H9 (cell line): ENCODE data around the gene FOXC2. TPM values are rescaled to one million over a fixed set of nuclear protein-coding genes. Genes with fewer than 3 reads are reported as not detected.

Experiments used
- DNase-seq: peaks from one replicate; pipeline ENCODE4 v3.0.0-alpha.2; 2017
- H2AFZ ChIP-seq: one replicate; pipeline ENCODE4 v1.6.1; 2013; ENCODE audit warnings: mild to moderate bottlenecking, low read length, control low read depth, moderate library complexity
- H2AK5ac ChIP-seq: 2 replicates; pipeline ENCODE4 v1.6.1; 2013; ENCODE audit warnings: low read length, control low read depth, mixed read lengths; ENCODE audit not compliant: insufficient read length
- H2BK120ac ChIP-seq: one replicate; pipeline ENCODE4 v1.6.1; 2013; ENCODE audit warnings: low read depth, mild to moderate bottlenecking, low read length, control low read depth, inconsistent platforms; ENCODE audit not compliant: poor library complexity, severe bottlenecking
- H2BK12ac ChIP-seq: 2 replicates; pipeline ENCODE4 v1.6.1; 2013; ENCODE audit warnings: low read length, control low read depth, mixed read lengths, low read depth; ENCODE audit not compliant: insufficient read length
- H2BK15ac ChIP-seq: 2 replicates; pipeline ENCODE4 v1.6.1; 2013; ENCODE audit warnings: low read depth, low read length, control low read depth
- H2BK20ac ChIP-seq: one replicate; pipeline ENCODE4 v1.6.1; 2013; ENCODE audit warnings: low read depth, mild to moderate bottlenecking, low read length, control low read depth, inconsistent platforms; ENCODE audit not compliant: poor library complexity, severe bottlenecking
- H2BK5ac ChIP-seq: 2 replicates; pipeline ENCODE4 v1.6.1; 2013; ENCODE audit warnings: low read length, control low read depth, mixed read lengths; ENCODE audit not compliant: insufficient read length
- H3K14ac ChIP-seq: 2 replicates; pipeline ENCODE4 v1.6.1; 2013; ENCODE audit warnings: low read length, control low read depth; ENCODE audit not compliant: insufficient read depth
- H3K18ac ChIP-seq: 2 replicates; pipeline ENCODE4 v1.6.1; 2013; ENCODE audit warnings: low read depth, mild to moderate bottlenecking, mixed read lengths, low read length, control low read depth; ENCODE audit not compliant: insufficient read length
- H3K23ac ChIP-seq: 2 replicates; pipeline ENCODE4 v1.6.1; 2013; ENCODE audit warnings: low read length, control low read depth, mixed read lengths, low read depth; ENCODE audit not compliant: insufficient read length
- H3K23me2 ChIP-seq: 2 replicates; pipeline ENCODE4 v1.6.1; 2013; ENCODE audit warnings: low read depth, mild to moderate bottlenecking, mixed read lengths, low read length, control low read depth; ENCODE audit not compliant: insufficient read length, poor library complexity, severe bottlenecking
- H3K27ac ChIP-seq: 2 replicates; pipeline ENCODE4 v1.5.1; 2013; ENCODE audit warnings: low read length, control low read depth, mixed read lengths, low read depth; ENCODE audit not compliant: insufficient read length
- H3K27me3 ChIP-seq: 2 replicates; pipeline ENCODE4 v1.6.1; 2013; ENCODE audit warnings: low read length, control low read depth, inconsistent platforms; ENCODE audit not compliant: insufficient read depth
- H3K4ac ChIP-seq: 2 replicates; pipeline ENCODE4 v1.6.1; 2013; ENCODE audit warnings: low read depth, mild to moderate bottlenecking, control low read depth, inconsistent platforms, low read length, moderate library complexity
- H3K4me1 ChIP-seq: 2 replicates; pipeline ENCODE4 v1.6.1; 2013; ENCODE audit warnings: low read length, control low read depth, inconsistent platforms; ENCODE audit not compliant: insufficient read depth
- H3K4me2 ChIP-seq: 2 replicates; pipeline ENCODE4 v1.6.1; 2013; ENCODE audit warnings: low read length, control low read depth, mixed read lengths; ENCODE audit not compliant: insufficient read length, insufficient read depth
- H3K56ac ChIP-seq: 2 replicates; pipeline ENCODE4 v1.6.1; 2013; ENCODE audit warnings: low read depth, mild to moderate bottlenecking, mixed read lengths, low read length, control low read depth; ENCODE audit not compliant: insufficient read length
- H3K79me1 ChIP-seq: 2 replicates; pipeline ENCODE4 v1.6.1; 2013; ENCODE audit warnings: low read depth, mild to moderate bottlenecking, moderate library complexity, low read length, control low read depth, inconsistent platforms; ENCODE audit not compliant: insufficient read depth, poor library complexity, severe bottlenecking
- H3K79me2 ChIP-seq: 2 replicates; pipeline ENCODE4 v1.6.1; 2013; ENCODE audit warnings: low read length, control low read depth, inconsistent platforms; ENCODE audit not compliant: insufficient read depth
- H3K9ac ChIP-seq: 2 replicates; pipeline ENCODE4 v1.6.1; 2013; ENCODE audit warnings: low read length, control low read depth, mixed read lengths; ENCODE audit not compliant: insufficient read length; ENCODE audit errors: extremely low read depth
- H3K9me3 ChIP-seq: one replicate; pipeline ENCODE4 v1.6.1; 2013; ENCODE audit warnings: low read depth, low read length, inconsistent platforms; ENCODE audit not compliant: control insufficient read depth
- H3T11ph ChIP-seq: one replicate; pipeline ENCODE4 v1.6.1; 2013; ENCODE audit warnings: mild to moderate bottlenecking, low read length, control low read depth, inconsistent platforms
- H4K20me1 ChIP-seq: one replicate; pipeline ENCODE4 v1.6.1; 2013; ENCODE audit not compliant: control insufficient read depth, insufficient read length, insufficient read depth
- H4K5ac ChIP-seq: 2 replicates; pipeline ENCODE4 v1.6.1; 2013; ENCODE audit warnings: low read depth, mild to moderate bottlenecking, mixed read lengths, low read length, control low read depth; ENCODE audit not compliant: insufficient read length
- H4K8ac ChIP-seq: replicated peaks from 2 replicates; pipeline ENCODE4 v1.6.1; 2013; ENCODE audit warnings: low read length, control low read depth, mixed read lengths, low read depth; ENCODE audit not compliant: insufficient read length
- H4K91ac ChIP-seq: 2 replicates; pipeline ENCODE4 v1.6.1; 2013; ENCODE audit warnings: low read depth, mild to moderate bottlenecking, moderate library complexity, mixed read lengths, low read length, control low read depth; ENCODE audit not compliant: insufficient read length
- H3K27ac Mint-ChIP-seq, 3 experiments: 2 replicates in 2 of 3; 3 replicates in 1 of 3; pipeline ENCODE4 v1.8.0; 2020 to 2021; ENCODE audit warnings: mixed read lengths in 3 of 3, mild to moderate bottlenecking in 1 of 3, moderate library complexity in 1 of 3
- H3K27me3 Mint-ChIP-seq: 2 replicates; pipeline ENCODE4 v1.8.0; 2021; ENCODE audit warnings: low read depth, mild to moderate bottlenecking, moderate library complexity, mixed read lengths
- H3K36me3 Mint-ChIP-seq, 3 experiments: 2 replicates in 2 of 3; 3 replicates in 1 of 3; pipeline ENCODE4 v1.8.0; 2020 to 2021; ENCODE audit warnings: low read depth in 3 of 3, mixed read lengths in 3 of 3; ENCODE audit not compliant: insufficient read depth in 1 of 3
- H3K4me1 Mint-ChIP-seq, 2 experiments: 2 replicates each; pipeline ENCODE4 v1.8.0; 2020; ENCODE audit warnings: mixed read lengths in 2 of 2
- H3K4me3 Mint-ChIP-seq, 2 experiments: 2 replicates in 1 of 2; 3 replicates in 1 of 2; pipeline ENCODE4 v1.8.0; 2020 to 2021; ENCODE audit warnings: mild to moderate bottlenecking in 2 of 2, mixed read lengths in 2 of 2, moderate library complexity in 1 of 2
- H3K9me3 Mint-ChIP-seq, 2 experiments: 2 replicates in 1 of 2; 3 replicates in 1 of 2; pipeline ENCODE4 v1.8.0; 2020; ENCODE audit warnings: mild to moderate bottlenecking in 2 of 2, mixed read lengths in 2 of 2, moderate library complexity in 1 of 2
- CTCF ChIP-seq: fragments of 200-600 bp; sonication (generic); conservative IDR thresholded peaks from 3 replicates; pipeline ENCODE4 v1.8.0; 2021; ENCODE audit warnings: antibody characterized with exemption, mild to moderate bottlenecking
- WGBS: extraction: QIAGEN DNeasy Blood & Tissue Kit; methylation state at CpG from one replicate; pipeline ENCODE4 v1.1.7; 2013; ENCODE audit warnings: missing lambda C conversion rate, low lambda C conversion rate, mixed read lengths; ENCODE audit not compliant: insufficient read length; ENCODE audit errors: extremely low coverage; 5-methylcytosine and 5-hydroxymethylcytosine counted together
- total RNA-seq: library from RNA; stranded (reverse); gene quantifications from 2 replicates; pipeline ENCODE4 v1.2.1, GENCODE V29; 2021

FOXC2 gene
- total RNA-seq, 1 experiment from 2014 or later: not detected

GRCh38 chr16:86597880-86598606, 31.4 kb downstream of the FOXC2 start:
- Histone ChIP-seq H3T11ph (no peak overlapping the region), H3K14ac (no peak overlapping the region), H3K79me1 (no peaks in the 10 kb centered on the region), H3K4me1 (no peaks in the 10 kb centered on the region), H3K9ac (no peak overlapping the region), H2BK20ac (no peak overlapping the region), H4K91ac (no peak overlapping the region), H3K23ac (no peak overlapping the region), H4K8ac (no peak overlapping the region), H3K4ac (no peak overlapping the region), H3K56ac (no peak overlapping the region), H2BK5ac (no peak overlapping the region), H4K20me1 (no peaks in the 10 kb centered on the region), H3K18ac (no peak overlapping the region), H2BK12ac (no peak overlapping the region), H3K27ac (no peak overlapping the region), H4K5ac (no peak overlapping the region), H3K23me2 (no peaks in the 10 kb centered on the region), H2AK5ac (no peak overlapping the region), H2AFZ (no peak overlapping the region), H2BK15ac (no peak overlapping the region), H3K79me2 (no peaks in the 10 kb centered on the region), H3K27me3 (no peaks in the 10 kb centered on the region), H3K9me3 (no peaks in the 10 kb centered on the region), H2BK120ac (no peak overlapping the region), H3K4me2 (no peak overlapping the region)
- no CpG with 5 or more reads among the region's 7 CpGs for WGBS
- no peak overlapping the region for H3K27ac Mint-ChIP-seq
- H3K9me3 Mint-ChIP-seq: no peaks in the 10 kb centered on the region
- H3K36me3 Mint-ChIP-seq: no peaks in the 10 kb centered on the region
- TF ChIP-seq CTCF: no peak
- H3K4me1 Mint-ChIP-seq: peaks cover 0 to 10% of the 10 kb centered on the region in 2 experiments; a peak in 2 of 4 replicates
- peaks cover 44% of the 10 kb centered on the region for H3K27me3 Mint-ChIP-seq
- no peak for DNase-seq
- no peak overlapping the region for H3K4me3 Mint-ChIP-seq
